Measurements from ENCODE around the gene NBDY. TPM values are rescaled to one million over a fixed set of nuclear protein-coding genes. Genes with fewer than 3 reads are reported as not detected.

NBDY gene
- total RNA-seq, 2 experiments from 2014 or later, result 25.0 to 28.3 TPM

GRCh38 chrX:56733459-56734046, 4.5 kb downstream of the NBDY start:
- ATAC-seq (ENCODE audit: poor library complexity) (no peak), DNase-seq (peak in 12 of 14 experiments; percentile 15 to 74 (median 39))
- no peak overlapping the region for H3K27ac ChIP-seq (ENCODE audit: low read depth in 1 of 2, low read length in 2 of 2)
- Mint-ChIP-seq H3K36me3 (ENCODE audit: low read depth) (peaks cover 48% of the 10 kb centered on the region), H3K4me3 (peak overlapping the region; percentile 38), H3K4me1 (ENCODE audit: low read depth) (peaks cover 50% of the 10 kb centered on the region), H3K9me3 (no peaks in the 10 kb centered on the region), H3K27me3 (no peaks in the 10 kb centered on the region), H3K27ac (peak overlapping the region; percentile 13)
- no peaks in the 10 kb centered on the region for H3K27me3 ChIP-seq (ENCODE audit: control insufficient read depth in 1 of 2, insufficient read depth in 2 of 2, low read length in 2 of 2)
- no peak overlapping the region for H3K4me3 ChIP-seq (ENCODE audit: low read length)
- peaks cover 8% of the 10 kb centered on the region for H3K4me1 ChIP-seq (ENCODE audit: insufficient read depth, low read length)
- intact Hi-C loops (cut with DNase I, micrococcal nuclease), result no loop called here
- H3K9me3 ChIP-seq (ENCODE audit: control insufficient read depth in 1 of 2, insufficient read depth in 1 of 2, low read length in 2 of 2), result no peaks in the 10 kb centered on the region
- ChIA-PET POLR2A (no interaction called here), CTCF (interaction anchor here (0.8 to 1.5 kb wide), 6 partner anchors 12 to 472 kb away, joined by 3 to 8 read pairs (median 4); no protein-coding TSS in a partner anchor)
- H3K36me3 ChIP-seq (ENCODE audit: insufficient read depth, low read length), result peaks cover 8% of the 10 kb centered on the region
- peak; percentile 64 for TF ChIP-seq CTCF (IDR thresholded peaks at IDR 0.05)

- Mint-ChIP-seq H3K4me3 (no peak overlapping the region), H3K27me3 (no peaks in the 10 kb centered on the region), H3K4me1 (ENCODE audit: low read depth) (peaks cover 53% of the 10 kb centered on the region), H3K27ac (no peak overlapping the region), H3K36me3 (ENCODE audit: low read depth) (peaks cover 57% of the 10 kb centered on the region), H3K9me3 (no peaks in the 10 kb centered on the region)
- Histone ChIP-seq H3K9me3 (ENCODE audit: control insufficient read depth in 1 of 2, insufficient read depth in 1 of 2, low read length in 2 of 2) (no peaks in the 10 kb centered on the region), H3K36me3 (ENCODE audit: insufficient read depth, low read length) (peaks cover 8% of the 10 kb centered on the region), H3K27ac (ENCODE audit: low read depth in 1 of 2, low read length in 2 of 2) (no peak overlapping the region), H3K27me3 (ENCODE audit: control insufficient read depth in 1 of 2, insufficient read depth in 2 of 2, low read length in 2 of 2) (no peaks in the 10 kb centered on the region), H3K4me1 (ENCODE audit: insufficient read depth, low read length) (peaks cover 5% of the 10 kb centered on the region), H3K4me3 (ENCODE audit: low read length) (no peak overlapping the region)
- POLR2A ChIA-PET, result no interaction called here
- intact Hi-C loops (cut with DNase I, micrococcal nuclease), result no loop called here
- no peak for ATAC-seq (ENCODE audit: poor library complexity)
- no peak for DNase-seq
- CTCF ChIA-PET, result no interaction called here
- no peak for TF ChIP-seq CTCF (IDR thresholded peaks at IDR 0.05)
Measured at GRCh38 chrX:56736219-56736618, 7.2 kb downstream of the NBDY start.

DNA sequence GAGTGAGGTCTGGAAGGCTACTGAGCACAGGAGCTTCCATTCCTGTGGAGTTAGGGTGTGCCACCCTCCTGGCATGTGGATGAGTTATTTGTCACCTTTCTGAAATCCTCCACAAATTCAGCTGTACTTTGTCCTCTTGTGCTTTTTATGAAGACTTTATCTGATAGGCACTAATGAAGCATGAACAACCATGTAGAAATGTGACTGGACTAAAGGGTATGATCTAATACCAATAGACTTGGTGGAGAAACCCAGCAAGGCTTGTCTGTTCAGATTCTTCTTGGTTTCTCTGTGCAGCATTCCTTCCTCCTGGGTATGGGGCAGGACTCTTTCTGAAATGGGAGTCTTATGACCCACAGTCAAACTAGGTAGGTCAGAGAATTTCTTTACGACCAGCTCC, 9.6 kb downstream of the NBDY start:
- Mint-ChIP-seq H3K4me3 (no peak overlapping the region), H3K27me3 (no peaks in the 10 kb centered on the region), H3K9me3 (no peaks in the 10 kb centered on the region), H3K4me1 (ENCODE audit: low read depth) (peaks cover 61% of the 10 kb centered on the region), H3K27ac (no peak overlapping the region), H3K36me3 (ENCODE audit: low read depth) (peaks cover 78% of the 10 kb centered on the region)
- intact Hi-C loops (cut with DNase I, micrococcal nuclease), result no loop called here
- H3K27me3 ChIP-seq (ENCODE audit: control insufficient read depth in 1 of 2, insufficient read depth in 2 of 2, low read length in 2 of 2), result no peaks in the 10 kb centered on the region
- TF ChIP-seq CTCF (IDR thresholded peaks at IDR 0.05), result no peak
- ChIA-PET CTCF (interaction anchor here (1.0 kb wide), 1 partner anchor 12 kb away, joined by 3 read pairs; no protein-coding TSS in a partner anchor), POLR2A (interaction anchor here (0.6 kb wide), 1 partner anchor 483 kb away, joined by 3 read pairs; no protein-coding TSS in a partner anchor)
- H3K9me3 ChIP-seq (ENCODE audit: control insufficient read depth in 1 of 2, insufficient read depth in 1 of 2, low read length in 2 of 2), result no peaks in the 10 kb centered on the region
- no peak for DNase-seq
- H3K36me3 ChIP-seq (ENCODE audit: insufficient read depth, low read length), result peaks cover 8% of the 10 kb centered on the region
- H3K4me3 ChIP-seq (ENCODE audit: low read length), result no peak overlapping the region
- no peak for ATAC-seq (ENCODE audit: poor library complexity)
- no peak overlapping the region for H3K27ac ChIP-seq (ENCODE audit: low read depth in 1 of 2, low read length in 2 of 2)
- peaks cover 4% of the 10 kb centered on the region for H3K4me1 ChIP-seq (ENCODE audit: insufficient read depth, low read length)
